B cell (primary cell): ENCODE results near the gene CCDC170. TPM values are rescaled to one million over a fixed set of nuclear protein-coding genes. Genes with fewer than 3 reads are reported as not detected.

ENCODE experiments used
- ATAC-seq: fragments of 200-7000 bp; cut with Tn5 transposase; one replicate; pipeline ENCODE4 v1.10.0; 2021; ENCODE audit warnings: low read depth, mild to moderate bottlenecking, moderate number of reproducible peaks, moderate library complexity
- CTCF ChIA-PET: fragments of 350-600 bp; sonication (Branson Sonifier 250); formaldehyde crosslinking; loops from one replicate; lab custom pipeline; 2021; ENCODE audit warnings: antibody characterized with exemption, inconsistent platforms; lab: Charles Lee
- POLR2A ChIA-PET: fragments of 350-600 bp; sonication (Branson Sonifier 250); formaldehyde crosslinking; loops from one replicate; lab custom pipeline; 2021; ENCODE audit warnings: antibody characterized with exemption; lab: Charles Lee
- DNase-seq: peaks from one replicate; pipeline ENCODE4 v3.0.0; 2013
- H2AFZ ChIP-seq: 2 replicates; pipeline ENCODE4 v1.6.1; 2012; ENCODE audit warnings: mild to moderate bottlenecking, low read depth, low read length; ENCODE audit not compliant: insufficient read depth, poor library complexity, severe bottlenecking
- H3K27ac ChIP-seq, 2 donors: 1 replicate in 1 of 2; 2 replicates in 1 of 2; pipeline ENCODE4 v1.5.1; 2012 to 2013; ENCODE audit warnings: low read length in 2 of 2, mild to moderate bottlenecking in 2 of 2, moderate library complexity in 1 of 2
- H3K27me3 ChIP-seq, 4 experiments: fragments of 200-600 bp in 1 of 4; sonication (generic) in 1 of 4; replicated peaks in 1 of 4; 1 replicate in 2 of 4; 2 replicates in 2 of 4; pipeline versions ENCODE4 v1.6.1 to v1.7.0; 2013 to 2016; ENCODE audit warnings: low read length in 3 of 4, mild to moderate bottlenecking in 2 of 4, mixed read lengths in 1 of 4, moderate library complexity in 1 of 4; ENCODE audit not compliant: insufficient read depth in 4 of 4, control insufficient read depth in 3 of 4; ENCODE audit errors: control extremely low read depth in 1 of 4
- H3K36me3 ChIP-seq, 2 experiments: replicated peaks in 1 of 2; 1 replicate in 1 of 2; 2 replicates in 1 of 2; pipeline versions ENCODE4 v1.6.1 to v1.7.1; 2013; ENCODE audit warnings: low read length in 1 of 2; ENCODE audit not compliant: insufficient read depth in 2 of 2, control insufficient read depth in 1 of 2; ENCODE audit errors: control extremely low read depth in 1 of 2, extremely low read depth in 1 of 2
- H3K4me1 ChIP-seq, 2 donors: fragments of 200-600 bp in 1 of 2; sonication (generic) in 1 of 2; 1 replicate in 1 of 2; 2 replicates in 1 of 2; pipeline versions ENCODE4 v1.5.1 to v1.6.1; 2013 to 2017; ENCODE audit warnings: low read length in 2 of 2; ENCODE audit not compliant: control insufficient read depth in 2 of 2, insufficient read depth in 2 of 2
- H3K4me2 ChIP-seq: replicated peaks from 2 replicates; pipeline ENCODE3; 2012; ENCODE audit warnings: mild to moderate bottlenecking, low read depth, low read length; ENCODE audit not compliant: poor library complexity, severe bottlenecking
- H3K4me3 ChIP-seq, 5 experiments: fragments of 200-600 bp in 1 of 5; sonication (generic) in 1 of 5; 1 replicate in 3 of 5; 2 replicates in 2 of 5; pipeline versions ENCODE4 v1.5.1 to v1.7.0; 2011 to 2016; ENCODE audit warnings: low read length in 4 of 5, mild to moderate bottlenecking in 4 of 5, low read depth in 2 of 5, control low read depth in 1 of 5, moderate library complexity in 1 of 5; ENCODE audit not compliant: insufficient read depth in 1 of 5; ENCODE audit errors: control extremely low read depth in 1 of 5, extremely low read depth in 1 of 5
- H3K79me2 ChIP-seq: fragments of 200-600 bp; sonication (generic); one replicate; pipeline ENCODE4 v1.6.0; 2016; ENCODE audit warnings: low read length; ENCODE audit not compliant: control insufficient read depth, insufficient read depth
- H3K9ac ChIP-seq: fragments of 200-600 bp; sonication (generic); 2 replicates; pipeline ENCODE4 v1.6.1; 2017; ENCODE audit warnings: mild to moderate bottlenecking, low read length, moderate library complexity
- H3K9me3 ChIP-seq, 3 donors: one replicate each; pipeline versions ENCODE4 v1.6.1 to v1.7.1; 2013; ENCODE audit warnings: low read length in 2 of 3; ENCODE audit not compliant: control insufficient read depth in 2 of 3, insufficient read depth in 1 of 3; ENCODE audit errors: control extremely low read depth in 1 of 3
- H4K20me1 ChIP-seq: 2 replicates; pipeline ENCODE4 v1.6.0; 2012; ENCODE audit warnings: mild to moderate bottlenecking, low read length; ENCODE audit not compliant: insufficient read depth, control insufficient read depth, poor library complexity, severe bottlenecking
- H3K27ac Mint-ChIP-seq: one replicate; pipeline ENCODE4 v1.8.0; 2021; ENCODE audit warnings: mixed read lengths
- H3K27me3 Mint-ChIP-seq: one replicate; pipeline ENCODE4 v1.8.0; 2021; ENCODE audit warnings: mixed read lengths
- H3K4me1 Mint-ChIP-seq: one replicate; pipeline ENCODE4 v1.8.0; 2021; ENCODE audit warnings: mixed read lengths
- H3K4me3 Mint-ChIP-seq: one replicate; pipeline ENCODE4 v1.8.0; 2021; ENCODE audit warnings: mixed read lengths
- H3K9me3 Mint-ChIP-seq: one replicate; pipeline ENCODE4 v1.8.0; 2022; ENCODE audit warnings: mixed read lengths; ENCODE audit not compliant: insufficient read depth
- EZH2 ChIP-seq: IDR thresholded peaks from 2 replicates; pipeline ENCODE4 v1.6.1; 2012; ENCODE audit warnings: borderline replicate concordance, low read depth, mild to moderate bottlenecking, moderate library complexity, low read length; ENCODE audit not compliant: insufficient read depth, poor library complexity, severe bottlenecking
- WGBS: methylation state at CpG from one replicate; pipeline ENCODE4 v1.1.5; 2013; ENCODE audit warnings: missing lambda C conversion rate; ENCODE audit not compliant: insufficient coverage; 5-methylcytosine and 5-hydroxymethylcytosine counted together
- intact Hi-C: fragments of 100-400 bp; cut with micrococcal nuclease; formaldehyde crosslinking; loops from one replicate; pipeline ENCODE4 v1.10.0; 2022
- polyA plus RNA-seq: library from polyadenylated mRNA; depleted of rRNA; stranded (reverse); fragments of >200 nt; gene quantifications from 2 replicates; pipeline ENCODE4 v1.2.3, GENCODE V29; 2012
- small RNA-seq: library from RNA; depleted of rRNA; stranded (forward); fragments of <200 nt; gene quantifications from one replicate; pipeline ENCODE3, GENCODE V24; 2012; ENCODE audit warnings: low replicate concordance, low read depth; ENCODE audit not compliant: insufficient read length
- total RNA-seq, 2 donors: library from RNA; stranded (reverse); fragments of 120-200 nt in 1 of 2; gene quantifications; 1 replicate in 1 of 2; 2 replicates in 1 of 2; pipeline versions ENCODE4 v1.2.3 to v1.2.4, GENCODE V29; 2013 to 2022
- TF ChIP-seq, protein P1 (sequence below): fragments of 200-600 bp; IDR thresholded peaks from one replicate; pipeline ENCODE4 v1.8.0; 2022; ENCODE audit warnings: antibody characterized with exemption, mild to moderate bottlenecking

CCDC170 gene
- total and polyA plus RNA-seq, 2 donors (not counting 1 experiment from before 2014, with no cell fraction given): 0.01 TPM; not detected in 1

GRCh38 chr6:151669208-151669560 lies 175.4 kb downstream of the CCDC170 start:
- H3K4me3 ChIP-seq: no peak overlapping the region
- Mint-ChIP-seq H3K27ac (no peak overlapping the region), H3K9me3 (no peaks in the 10 kb centered on the region), H3K4me1 (no peaks in the 10 kb centered on the region), H3K27me3 (peaks cover 19% of the 10 kb centered on the region), H3K4me3 (no peak overlapping the region)
- ChIA-PET POLR2A (interaction anchor here (0.7 kb wide), 1 partner anchor 614 kb away, joined by 5 read pairs; no protein-coding TSS in a partner anchor), CTCF (interaction anchor here (0.7 kb wide), 1 partner anchor 1547 kb away, joined by 4 read pairs; no protein-coding TSS in a partner anchor)
- no peaks in the 10 kb centered on the region for H3K4me1 ChIP-seq
- intact Hi-C loops: no loop called here
- DNase-seq: no peak
- H2AFZ ChIP-seq: no peak overlapping the region
- no peaks in the 10 kb centered on the region for H3K36me3 ChIP-seq
- no peak overlapping the region for H3K9ac ChIP-seq
- H4K20me1 ChIP-seq: no peaks in the 10 kb centered on the region
- no peak overlapping the region for H3K4me2 ChIP-seq
- no peaks in the 10 kb centered on the region for H3K27me3 ChIP-seq
- no peak for ATAC-seq
- H3K79me2 ChIP-seq: no peaks in the 10 kb centered on the region
- no peaks in the 10 kb centered on the region for H3K9me3 ChIP-seq
- 100% methylated on average over 3 of the region's 3 CpGs for WGBS
- TF ChIP-seq, protein P1, sequence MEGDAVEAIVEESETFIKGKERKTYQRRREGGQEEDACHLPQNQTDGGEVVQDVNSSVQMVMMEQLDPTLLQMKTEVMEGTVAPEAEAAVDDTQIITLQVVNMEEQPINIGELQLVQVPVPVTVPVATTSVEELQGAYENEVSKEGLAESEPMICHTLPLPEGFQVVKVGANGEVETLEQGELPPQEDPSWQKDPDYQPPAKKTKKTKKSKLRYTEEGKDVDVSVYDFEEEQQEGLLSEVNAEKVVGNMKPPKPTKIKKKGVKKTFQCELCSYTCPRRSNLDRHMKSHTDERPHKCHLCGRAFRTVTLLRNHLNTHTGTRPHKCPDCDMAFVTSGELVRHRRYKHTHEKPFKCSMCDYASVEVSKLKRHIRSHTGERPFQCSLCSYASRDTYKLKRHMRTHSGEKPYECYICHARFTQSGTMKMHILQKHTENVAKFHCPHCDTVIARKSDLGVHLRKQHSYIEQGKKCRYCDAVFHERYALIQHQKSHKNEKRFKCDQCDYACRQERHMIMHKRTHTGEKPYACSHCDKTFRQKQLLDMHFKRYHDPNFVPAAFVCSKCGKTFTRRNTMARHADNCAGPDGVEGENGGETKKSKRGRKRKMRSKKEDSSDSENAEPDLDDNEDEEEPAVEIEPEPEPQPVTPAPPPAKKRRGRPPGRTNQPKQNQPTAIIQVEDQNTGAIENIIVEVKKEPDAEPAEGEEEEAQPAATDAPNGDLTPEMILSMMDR: no peak
- TF ChIP-seq EZH2: no peak
- no peak overlapping the region for H3K27ac ChIP-seq

- CTCF ChIA-PET: no interaction called here
- intact Hi-C loops: no loop called here
Measured at GRCh38 chr6:151670116-151670515, 176.3 kb downstream of the CCDC170 start.

More at GRCh38 chr6:151670116-151670515, 176.3 kb downstream of the CCDC170 start:
- no peaks in the 10 kb centered on the region for H3K27me3 ChIP-seq
- no peaks in the 10 kb centered on the region for H3K36me3 ChIP-seq
- POLR2A ChIA-PET: no interaction called here
- no peak overlapping the region for H3K27ac Mint-ChIP-seq
- H3K9ac ChIP-seq: no peak overlapping the region
- no peak overlapping the region for H3K4me3 Mint-ChIP-seq
- no peaks in the 10 kb centered on the region for H3K9me3 Mint-ChIP-seq
- no peaks in the 10 kb centered on the region for H3K4me1 Mint-ChIP-seq
- no peak overlapping the region for H2AFZ ChIP-seq
- no peaks in the 10 kb centered on the region for H3K4me1 ChIP-seq
- H3K9me3 ChIP-seq: no peaks in the 10 kb centered on the region
- DNase-seq (no peak), ATAC-seq (no peak)
- H3K79me2 ChIP-seq: no peaks in the 10 kb centered on the region
- peaks cover 17% of the 10 kb centered on the region for H3K27me3 Mint-ChIP-seq
- H3K27ac ChIP-seq: no peak overlapping the region
- H3K4me3 ChIP-seq: no peak overlapping the region
- H4K20me1 ChIP-seq: no peaks in the 10 kb centered on the region
- WGBS: 96% methylated on average over 4 of the region's 8 CpGs
- no peak for TF ChIP-seq EZH2
- TF ChIP-seq, protein P1: no peak
- no peak overlapping the region for H3K4me2 ChIP-seq

Small RNAs within 50 kb of the gene (small RNA-seq; reads per million reads assigned to genes)
- not detected for gene RNU6-813P

Other genes with a start within 250 kb of the CCDC170 start
- gene ZBTB2, start 102.5 kb upstream of the CCDC170 start, total RNA-seq: 17.6 and 19.3 TPM in 2 replicates
- 15.9 and 32.5 TPM in 2 replicates for gene ZBTB2, start 102.5 kb upstream of the CCDC170 start, polyA plus RNA-seq
- gene RMND1, start 41.9 kb upstream of the CCDC170 start, total RNA-seq: 15.7 and 19.8 TPM in 2 replicates
- gene RMND1, start 41.9 kb upstream of the CCDC170 start, polyA plus RNA-seq: 4.3 and 5.2 TPM in 2 replicates